Inflammatory macrophage treated with lipopolysaccharide for 1 hour (primary cell): ENCODE data around the gene SH3BP5L.
"Not testable (repeated sequence)": the region's sequence is repeated elsewhere in the genome, so short reads cannot be mapped to it uniquely, and the experiment has no call there.

ENCODE experiments used
- DNase-seq, 2 donors: peaks; one replicate each; pipeline ENCODE4 v3.0.0-alpha.2; 2020 to 2022

The SH3BP5L gene

GRCh38 chr1:248807067-248807737 lies 18.5 kb downstream of the SH3BP5L start:
- DNase-seq = peak; percentile 48 to 76

GRCh38 chr1:248805876-248806275 lies 19.8 kb downstream of the SH3BP5L start:
- peak; percentile 28 to 31 for DNase-seq

GRCh38 chr1:248804771-248805681 lies 20.7 kb downstream of the SH3BP5L start:
- peak; percentile 71 to 78 for DNase-seq

- DNase-seq = not testable (repeated sequence)
These were observed 22.2 kb downstream of the SH3BP5L start for GRCh38 chr1:248803501-248803900.

DNA sequence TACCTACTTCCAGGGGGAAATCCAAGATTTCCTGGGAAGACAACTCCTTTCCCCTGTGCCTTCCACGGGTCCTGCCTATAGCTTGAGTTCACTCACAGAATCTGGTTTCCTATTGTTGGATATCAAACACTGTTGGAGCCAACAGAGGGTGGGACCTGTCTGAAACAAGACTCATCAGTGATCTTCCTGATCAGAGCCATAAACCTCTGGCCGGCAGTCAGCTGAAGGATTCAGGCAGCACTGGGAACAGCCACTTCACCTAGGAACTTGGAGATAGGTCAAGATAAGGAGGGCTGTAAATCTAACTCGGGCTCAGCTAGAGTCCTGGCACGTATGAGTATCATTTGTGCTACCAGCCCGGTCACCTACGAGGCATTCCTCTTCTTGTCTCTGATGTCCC lies 23.3 kb downstream of the SH3BP5L start:
- DNase-seq = no peak

DNA sequence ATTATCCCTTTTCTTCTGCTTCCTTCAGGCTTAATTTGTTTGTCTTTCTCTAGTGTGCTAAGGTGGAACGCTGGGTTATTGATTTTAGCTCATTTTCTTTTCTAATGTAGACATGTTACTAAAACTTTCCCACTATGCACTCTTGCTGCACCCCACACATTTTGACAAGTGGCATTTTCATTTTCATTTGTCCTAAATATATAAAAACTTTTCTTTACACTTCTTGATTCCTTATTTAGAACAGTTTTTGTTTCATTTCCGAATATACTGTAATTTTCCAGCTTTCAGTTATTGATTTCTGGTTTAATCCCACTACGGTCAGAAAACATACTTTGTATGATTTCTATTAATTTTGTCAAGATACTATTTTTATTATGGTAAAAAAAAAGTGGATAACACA lies 25.3 kb downstream of the SH3BP5L start:
- DNase-seq = peak in 1 of 2 donors; percentile 23

DNA sequence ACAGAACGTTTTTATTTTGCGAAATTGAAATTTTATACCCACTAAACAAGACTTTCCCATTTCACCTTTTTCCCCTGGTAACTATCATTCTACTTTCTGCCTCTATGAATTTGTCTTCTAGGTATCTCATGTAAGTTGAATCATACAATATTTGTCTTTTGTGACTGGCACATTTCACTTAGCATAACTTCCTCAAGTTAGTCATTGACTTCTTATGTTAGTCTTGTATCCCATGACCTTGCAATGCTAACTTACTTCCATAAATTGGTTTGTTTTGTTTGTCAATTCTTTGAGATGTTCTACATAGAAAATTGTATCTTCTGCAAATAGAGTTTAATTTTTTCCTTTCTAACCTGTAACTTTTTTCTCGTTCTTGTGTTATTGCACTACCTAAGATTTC lies 26.9 kb downstream of the SH3BP5L start:
- peak; percentile 47 to 73 for DNase-seq

DNA sequence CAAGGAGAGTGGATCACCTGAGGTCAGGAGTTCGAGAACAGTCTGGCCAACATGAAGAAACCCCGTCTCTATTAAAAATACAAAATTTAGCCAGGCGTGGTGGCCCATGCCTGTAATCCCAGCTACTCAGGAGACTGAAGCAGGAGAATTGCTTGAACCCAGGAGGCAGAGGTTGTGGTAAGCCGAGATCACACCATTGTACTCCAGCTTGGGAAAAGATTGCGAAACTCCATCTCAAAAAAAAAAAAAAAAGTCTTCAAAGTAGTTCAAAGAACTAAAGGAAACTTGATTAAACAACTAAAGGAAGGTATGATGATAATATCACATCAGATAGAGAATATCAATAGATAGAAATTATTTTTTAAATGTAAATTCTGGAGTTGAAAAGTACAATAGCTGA lies 31.1 kb downstream of the SH3BP5L start:
- DNase-seq = not testable (repeated sequence)

- DNase-seq = no peak
These were observed 32.1 kb downstream of the SH3BP5L start for GRCh38 chr1:248793592-248793991.

DNA sequence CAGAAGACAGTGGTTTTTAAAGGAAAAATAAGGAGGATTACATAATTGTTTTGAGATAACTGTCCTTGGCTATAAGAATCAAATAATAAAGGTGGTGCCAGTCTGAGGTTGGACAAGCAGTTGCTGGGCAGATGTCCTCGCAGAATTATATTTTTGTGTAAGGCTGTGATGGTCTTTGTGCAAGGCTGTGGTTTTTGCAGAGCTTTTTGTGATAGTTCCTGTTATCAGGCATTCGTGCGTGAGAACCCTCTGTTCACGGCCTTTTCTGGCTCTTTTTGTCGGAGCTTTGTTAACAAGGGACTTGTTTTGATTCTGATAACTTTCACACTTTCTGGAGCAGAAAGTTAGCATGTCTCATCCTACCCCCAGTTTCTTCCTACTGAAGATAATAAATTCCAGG lies 33.4 kb downstream of the SH3BP5L start:
- peak; percentile 57 to 64 for DNase-seq

DNA sequence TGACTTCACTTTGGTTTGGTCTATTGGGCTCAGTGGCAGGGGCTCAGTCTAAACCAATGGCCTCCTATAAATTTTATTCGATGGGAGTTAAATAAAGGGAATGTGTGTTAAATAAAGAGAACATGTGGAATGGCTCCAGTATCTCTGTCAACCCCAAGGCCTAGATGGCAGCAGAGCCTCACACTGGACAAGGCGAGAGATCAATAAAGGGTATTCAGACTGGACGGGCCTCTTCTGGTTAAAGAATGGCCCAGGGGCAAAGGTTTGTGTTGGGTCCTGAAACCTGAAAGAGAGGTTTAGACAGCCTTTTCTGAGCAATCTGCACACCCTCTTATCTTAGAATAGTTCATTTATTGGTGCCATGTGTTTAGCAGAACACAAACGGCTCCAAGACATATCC lies 34.7 kb downstream of the SH3BP5L start:
- no peak for DNase-seq

DNA sequence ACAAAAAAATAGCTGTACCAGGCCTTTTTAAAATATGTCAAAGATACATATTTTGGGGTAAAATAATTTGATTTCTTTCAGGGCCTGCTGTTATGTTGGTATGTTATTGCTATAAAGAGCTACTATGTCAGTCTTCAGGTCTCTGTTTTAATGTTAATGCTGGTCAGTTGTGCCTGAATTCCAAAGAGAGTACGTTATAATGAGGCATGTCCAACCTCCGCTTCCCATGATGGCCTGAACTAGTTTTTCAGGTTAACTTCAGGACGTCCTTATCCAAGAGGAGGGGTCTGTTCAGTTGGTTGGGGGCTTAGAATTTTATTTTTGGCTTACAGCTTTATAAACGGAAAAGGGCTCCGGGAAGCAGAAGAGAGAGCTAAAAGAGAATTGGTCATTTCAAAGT lies 35.3 kb downstream of the SH3BP5L start:
- DNase-seq = no peak

- not testable (repeated sequence) for DNase-seq
These were observed 36.4 kb downstream of the SH3BP5L start for GRCh38 chr1:248789337-248789736.

- DNase-seq = no peak
These were observed 37.4 kb downstream of the SH3BP5L start for GRCh38 chr1:248788327-248788726.

DNA sequence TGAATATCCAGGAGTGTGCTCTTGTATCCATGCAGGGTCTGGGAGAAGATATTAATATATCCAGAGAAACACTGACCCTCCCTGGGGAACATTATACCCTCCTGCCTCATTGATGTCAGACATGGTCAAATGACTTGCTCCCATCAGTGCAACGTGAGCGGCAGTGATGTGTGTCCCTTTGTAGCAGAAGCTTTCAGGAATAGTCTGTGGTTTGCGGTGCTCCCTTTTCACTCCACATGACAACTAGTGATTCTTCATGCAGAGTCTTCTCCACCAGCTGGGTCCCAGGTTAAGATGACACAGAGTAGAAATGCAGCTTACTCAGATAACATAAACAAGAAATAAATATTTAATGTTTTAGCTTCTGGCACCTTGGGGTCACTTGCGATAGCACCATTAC lies 38.3 kb downstream of the SH3BP5L start:
- no peak for DNase-seq

DNA sequence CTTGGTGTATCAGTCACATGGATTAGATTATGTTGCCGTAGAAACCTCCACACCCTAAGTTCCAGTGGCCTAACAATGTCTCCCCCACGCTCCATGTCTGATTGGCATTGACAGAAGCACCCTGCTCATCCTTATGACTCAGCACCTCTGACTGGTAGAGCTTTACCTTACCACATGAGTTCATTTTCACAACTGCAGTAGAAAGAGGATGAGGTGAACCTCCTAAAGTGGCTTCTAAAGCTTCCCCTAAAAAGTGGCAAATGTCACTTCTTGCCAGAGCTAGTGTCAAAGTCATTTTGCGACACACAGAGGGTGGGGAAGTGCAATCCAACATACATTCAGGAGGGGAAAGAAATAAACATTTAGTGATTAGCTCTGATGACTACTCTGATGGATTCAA lies 39.6 kb downstream of the SH3BP5L start:
- DNase-seq = peak; percentile 31 to 66

DNA sequence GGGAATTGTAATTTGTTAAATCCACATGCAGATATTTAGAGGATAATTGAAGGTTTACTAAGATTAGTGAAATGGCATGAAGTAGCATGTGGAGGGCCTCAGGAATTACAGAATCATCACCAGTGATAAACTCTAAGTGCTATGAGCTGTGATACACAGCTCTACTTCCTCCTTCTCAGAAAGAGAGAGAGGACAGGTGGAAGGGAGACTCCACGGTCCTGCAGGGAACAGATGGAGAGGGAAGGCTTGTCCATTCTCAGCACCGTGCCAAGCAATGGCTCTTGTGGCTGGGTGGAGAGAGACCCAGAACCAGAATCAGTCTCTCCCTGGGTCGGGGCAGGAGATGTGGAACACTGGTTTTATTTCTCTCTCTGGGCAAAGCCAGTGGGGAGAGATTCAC lies 42.3 kb downstream of the SH3BP5L start:
- DNase-seq = no peak

GRCh38 chr1:248782416-248783141 lies 43.1 kb downstream of the SH3BP5L start:
- DNase-seq = no peak

- no peak for DNase-seq
These were observed 46.4 kb downstream of the SH3BP5L start for GRCh38 chr1:248779350-248779749.

- DNase-seq = peak; percentile 10 to 31
These were observed 46.8 kb downstream of the SH3BP5L start for GRCh38 chr1:248778906-248779305.

DNA sequence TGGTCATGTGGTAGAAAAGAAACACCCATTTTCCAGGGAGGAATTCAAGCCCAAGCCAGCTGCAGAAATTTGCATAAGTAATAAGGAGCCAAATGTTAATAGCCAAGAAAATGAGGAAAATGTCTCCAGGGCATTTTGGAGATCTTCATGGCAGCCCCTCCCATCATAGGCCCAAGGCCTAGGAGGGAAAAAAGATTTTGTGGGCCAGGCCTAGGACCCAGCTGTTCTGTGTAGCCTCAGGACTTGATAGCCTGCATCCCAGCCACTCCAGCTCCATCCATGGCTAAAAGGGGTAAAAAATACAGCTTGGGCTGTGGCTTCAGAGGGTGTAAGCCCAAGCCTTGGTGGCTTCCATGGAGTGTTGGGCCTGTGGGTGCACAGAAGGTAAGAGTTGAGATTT lies 48.7 kb downstream of the SH3BP5L start:
- no peak for DNase-seq

- DNase-seq = no peak
These were observed 50.3 kb downstream of the SH3BP5L start for GRCh38 chr1:248775441-248775840.
